AG04450 (cell line): ENCODE data around the gene ETFA. TPM values are rescaled to one million over a fixed set of nuclear protein-coding genes. Genes with fewer than 3 reads are reported as not detected.

Experiments used
- CTCF ChIA-PET: fragments of 300-600, 350-600 bp; formaldehyde crosslinking; extraction: SDS; loops from one replicate; lab custom pipeline; 2022; ENCODE audit warnings: antibody characterized with exemption, inconsistent platforms; lab: Charles Lee
- POLR2A ChIA-PET: fragments of 350-600 bp; formaldehyde crosslinking; extraction: SDS; loops from one replicate; lab custom pipeline; 2021; ENCODE audit warnings: antibody characterized with exemption, inconsistent platforms; lab: Yijun Ruan, JAX
- DNase-seq: peaks from one replicate; pipeline ENCODE4 v3.0.0-alpha.2; 2011; ENCODE audit warnings: low read depth, low spot score
- H3K27ac ChIP-seq: one replicate; pipeline ENCODE4 v1.5.1; 2012; ENCODE audit warnings: low read depth, low read length, control low read depth
- H3K27me3 ChIP-seq: one replicate; pipeline ENCODE4 v1.6.0; 2012; ENCODE audit warnings: low read length; ENCODE audit not compliant: control insufficient read depth, insufficient read depth
- H3K4me3 ChIP-seq: 2 replicates; pipeline ENCODE4 v1.5.1; 2011; ENCODE audit warnings: mild to moderate bottlenecking, low read depth, low read length, control low read depth
- H3K9me3 ChIP-seq: 2 replicates; pipeline ENCODE4 v1.5.1; 2012; ENCODE audit warnings: low read length; ENCODE audit not compliant: control insufficient read depth, insufficient read depth
- polyA plus RNA-seq: library from polyadenylated mRNA; depleted of rRNA; stranded (reverse); fragments of >200 nt; gene quantifications from 2 replicates; pipeline ENCODE4 v1.2.3, GENCODE V29; 2011
- TF ChIP-seq, protein P1 (sequence below): IDR thresholded peaks from 2 replicates; pipeline ENCODE4 v1.5.1; 2011; ENCODE audit warnings: low read depth, low read length, control low read depth, inconsistent platforms

ETFA gene
- polyA plus RNA-seq, 1 experiment = 208 TPM

DNA sequence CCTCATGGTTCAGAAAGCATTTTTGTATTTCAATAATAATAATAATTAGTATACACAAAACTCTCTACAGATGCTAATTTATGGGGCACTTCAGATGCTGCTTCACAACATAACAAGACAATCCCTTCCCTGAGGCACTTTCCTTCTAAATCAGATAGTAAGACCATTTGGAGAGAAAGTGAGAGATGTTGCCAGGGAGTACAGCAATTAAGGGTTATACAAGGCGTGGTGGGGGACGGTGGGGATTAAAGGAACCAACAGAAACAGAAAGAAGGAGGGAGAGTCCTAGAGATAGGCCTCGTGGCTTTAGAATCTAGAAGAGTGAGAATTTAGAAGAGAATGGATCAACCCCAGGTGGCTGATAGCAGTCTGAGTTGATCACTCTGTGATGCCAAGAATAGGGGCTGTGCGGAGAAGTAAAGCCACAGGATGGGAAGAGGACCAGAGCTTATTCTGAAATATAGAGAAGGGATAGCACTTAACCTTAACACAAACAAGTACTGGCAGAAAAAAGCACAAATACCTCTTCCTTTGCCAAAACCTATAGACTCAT, 76.9 kb downstream of the ETFA start:
- no peaks in the 10 kb centered on the region for H3K9me3 ChIP-seq
- no peak for DNase-seq
- ChIA-PET CTCF (interaction anchor here (1.8 to 3.3 kb wide), 3 partner anchors 7 to 633 kb away, joined by 10 to 23 read pairs (median 15); no protein-coding TSS in a partner anchor), POLR2A (no interaction called here)
- no peaks in the 10 kb centered on the region for H3K27me3 ChIP-seq
- H3K4me3 ChIP-seq = no peak overlapping the region
- no peak overlapping the region for H3K27ac ChIP-seq
- TF ChIP-seq, protein P1, sequence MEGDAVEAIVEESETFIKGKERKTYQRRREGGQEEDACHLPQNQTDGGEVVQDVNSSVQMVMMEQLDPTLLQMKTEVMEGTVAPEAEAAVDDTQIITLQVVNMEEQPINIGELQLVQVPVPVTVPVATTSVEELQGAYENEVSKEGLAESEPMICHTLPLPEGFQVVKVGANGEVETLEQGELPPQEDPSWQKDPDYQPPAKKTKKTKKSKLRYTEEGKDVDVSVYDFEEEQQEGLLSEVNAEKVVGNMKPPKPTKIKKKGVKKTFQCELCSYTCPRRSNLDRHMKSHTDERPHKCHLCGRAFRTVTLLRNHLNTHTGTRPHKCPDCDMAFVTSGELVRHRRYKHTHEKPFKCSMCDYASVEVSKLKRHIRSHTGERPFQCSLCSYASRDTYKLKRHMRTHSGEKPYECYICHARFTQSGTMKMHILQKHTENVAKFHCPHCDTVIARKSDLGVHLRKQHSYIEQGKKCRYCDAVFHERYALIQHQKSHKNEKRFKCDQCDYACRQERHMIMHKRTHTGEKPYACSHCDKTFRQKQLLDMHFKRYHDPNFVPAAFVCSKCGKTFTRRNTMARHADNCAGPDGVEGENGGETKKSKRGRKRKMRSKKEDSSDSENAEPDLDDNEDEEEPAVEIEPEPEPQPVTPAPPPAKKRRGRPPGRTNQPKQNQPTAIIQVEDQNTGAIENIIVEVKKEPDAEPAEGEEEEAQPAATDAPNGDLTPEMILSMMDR = no peak

GRCh38 chr15:76233921-76234320, 77.3 kb downstream of the ETFA start:
- CTCF ChIA-PET = interaction anchor here (1.6 to 2.4 kb wide), 2 partner anchors 43 to 633 kb away, joined by 5 to 23 read pairs; no protein-coding TSS in a partner anchor
- Histone ChIP-seq H3K27ac (no peak overlapping the region), H3K9me3 (no peaks in the 10 kb centered on the region), H3K4me3 (no peak overlapping the region), H3K27me3 (no peaks in the 10 kb centered on the region)
- no peak for DNase-seq
- POLR2A ChIA-PET = no interaction called here
- TF ChIP-seq, protein P1 = no peak

DNA sequence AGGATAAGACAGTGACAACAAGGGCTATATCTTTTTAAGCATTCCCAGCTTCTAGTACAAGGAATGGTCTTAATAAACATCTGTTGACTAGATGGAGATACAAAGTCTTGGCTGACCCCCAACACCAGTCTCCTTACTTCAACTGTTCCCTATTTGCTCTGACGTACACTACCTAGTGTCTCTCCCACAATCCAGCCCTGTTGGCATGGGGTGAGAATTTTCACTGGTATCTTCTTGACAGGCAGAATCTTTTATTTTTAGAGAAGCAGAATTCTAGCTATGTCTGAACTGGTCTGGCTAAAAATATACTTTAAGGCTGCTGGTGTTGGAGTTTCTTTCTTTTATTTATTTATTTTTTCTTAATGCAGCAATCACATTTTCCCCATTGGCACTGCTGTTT, 82.0 kb downstream of the ETFA start:
- H3K4me3 ChIP-seq = no peak overlapping the region

GRCh38 chr15:76223521-76223920, 87.7 kb downstream of the ETFA start:
- Histone ChIP-seq H3K27me3 (no peaks in the 10 kb centered on the region), H3K9me3 (no peaks in the 10 kb centered on the region), H3K4me3 (no peak overlapping the region), H3K27ac (no peak overlapping the region)
- TF ChIP-seq, protein P1 = no peak
- POLR2A ChIA-PET = no interaction called here
- CTCF ChIA-PET = interaction anchor here (1.4 kb wide), 1 partner anchor 12 kb away, joined by 3 read pairs; no protein-coding TSS in a partner anchor
- DNase-seq = no peak

More for the DNA sequence above, 82.0 kb downstream of the ETFA start:
- POLR2A ChIA-PET = no interaction called here
- DNase-seq = no peak
- TF ChIP-seq, protein P1 = no peak
- Histone ChIP-seq H3K27me3 (no peaks in the 10 kb centered on the region), H3K27ac (no peak overlapping the region), H3K9me3 (no peaks in the 10 kb centered on the region)
- CTCF ChIA-PET = interaction anchor here (0.6 to 2.1 kb wide), 2 partner anchors 39 to 101 kb away, joined by 3 to 6 read pairs; no protein-coding TSS in a partner anchor

- ChIA-PET POLR2A (no interaction called here), CTCF (interaction anchor here (1.0 kb wide), 1 partner anchor 26 kb away, joined by 3 read pairs; no protein-coding TSS in a partner anchor)
- no peak overlapping the region for H3K4me3 ChIP-seq
- no peaks in the 10 kb centered on the region for H3K27me3 ChIP-seq
- no peaks in the 10 kb centered on the region for H3K9me3 ChIP-seq
- H3K27ac ChIP-seq = no peak overlapping the region
- TF ChIP-seq, protein P1 = no peak
- DNase-seq = no peak
Observed at GRCh38 chr15:76222159-76222558, 89.1 kb downstream of the ETFA start.
